ENCODE data around the gene CALCA.
"Not testable (repeated sequence)": the region's sequence is repeated elsewhere in the genome, so short reads cannot be mapped to it uniquely, and the experiment has no call there.

Gene CALCA

GRCh38 chr11:14971865-14972580, at the start of gene CALCA:
Gene CALCA (minus strand): TSS chr11:14972351. CDS start chr11:14971192, 1,159 bp downstream.
- H3K36me3 Mint-ChIP-seq (ENCODE audit: low read depth): no peaks in the 10 kb centered on the region
- no peaks in the 10 kb centered on the region for H3K9me3 Mint-ChIP-seq
- peak within 1 kb of the TSS; percentile 41 for H3K4me3 Mint-ChIP-seq
- H3K4me1 Mint-ChIP-seq (ENCODE audit: low read depth): peaks cover 26% of the 10 kb centered on the region
- no peak within 1 kb of the TSS for H3K27ac Mint-ChIP-seq
- peaks cover 91% of the 10 kb centered on the region for H3K27me3 Mint-ChIP-seq (ENCODE audit: low read depth)

GRCh38 chr11:15016200-15016599, 44.0 kb upstream of the CALCA start:
- H3K9me3 Mint-ChIP-seq: peaks cover 32% of the 10 kb centered on the region
- H3K36me3 Mint-ChIP-seq (ENCODE audit: low read depth): no peaks in the 10 kb centered on the region
- H3K4me3 Mint-ChIP-seq: no peak overlapping the region
- peaks cover 35% of the 10 kb centered on the region for H3K27me3 Mint-ChIP-seq (ENCODE audit: low read depth)
- no peak overlapping the region for H3K27ac Mint-ChIP-seq
- no peaks in the 10 kb centered on the region for H3K4me1 Mint-ChIP-seq (ENCODE audit: low read depth)

GRCh38 chr11:15011776-15012345, 39.7 kb upstream of the CALCA start:
- Mint-ChIP-seq H3K9me3 (peaks cover 17% of the 10 kb centered on the region), H3K4me1 (ENCODE audit: low read depth) (no peaks in the 10 kb centered on the region), H3K27me3 (ENCODE audit: low read depth) (peaks cover 54% of the 10 kb centered on the region), H3K36me3 (ENCODE audit: low read depth) (no peaks in the 10 kb centered on the region), H3K4me3 (no peak overlapping the region), H3K27ac (no peak overlapping the region)

- Mint-ChIP-seq H3K27me3 (ENCODE audit: low read depth) (peaks cover 54% of the 10 kb centered on the region), H3K9me3 (peaks cover 7% of the 10 kb centered on the region), H3K27ac (no peak overlapping the region), H3K4me3 (no peak overlapping the region), H3K36me3 (ENCODE audit: low read depth) (no peaks in the 10 kb centered on the region), H3K4me1 (ENCODE audit: low read depth) (no peaks in the 10 kb centered on the region)
Measured at GRCh38 chr11:15010865-15011264, 38.7 kb upstream of the CALCA start.

GRCh38 chr11:15006139-15006759, 34.1 kb upstream of the CALCA start:
- Mint-ChIP-seq H3K4me1 (ENCODE audit: low read depth) (no peaks in the 10 kb centered on the region), H3K27ac (no peak overlapping the region), H3K9me3 (no peaks in the 10 kb centered on the region), H3K4me3 (no peak overlapping the region), H3K36me3 (ENCODE audit: low read depth) (no peaks in the 10 kb centered on the region), H3K27me3 (ENCODE audit: low read depth) (peaks cover 54% of the 10 kb centered on the region)

GRCh38 chr11:14988133-14988532, 16.0 kb upstream of the CALCA start:
- H3K9me3 Mint-ChIP-seq; H3K4me3 Mint-ChIP-seq; H3K27ac Mint-ChIP-seq; H3K4me1 Mint-ChIP-seq (ENCODE audit: low read depth); H3K36me3 Mint-ChIP-seq (ENCODE audit: low read depth): not testable (repeated sequence)
- H3K27me3 Mint-ChIP-seq (ENCODE audit: low read depth): peaks cover 12% of the 10 kb centered on the region

GRCh38 chr11:14981507-14981906, 9.4 kb upstream of the CALCA start:
- H3K36me3 Mint-ChIP-seq (ENCODE audit: low read depth): no peaks in the 10 kb centered on the region
- H3K9me3 Mint-ChIP-seq: no peaks in the 10 kb centered on the region
- H3K27me3 Mint-ChIP-seq (ENCODE audit: low read depth): peaks cover 47% of the 10 kb centered on the region
- no peak overlapping the region for H3K27ac Mint-ChIP-seq
- no peaks in the 10 kb centered on the region for H3K4me1 Mint-ChIP-seq (ENCODE audit: low read depth)
- H3K4me3 Mint-ChIP-seq: no peak overlapping the region

- Mint-ChIP-seq H3K4me3 (no peak overlapping the region), H3K36me3 (ENCODE audit: low read depth) (no peaks in the 10 kb centered on the region), H3K27me3 (ENCODE audit: low read depth) (peaks cover 51% of the 10 kb centered on the region), H3K27ac (no peak overlapping the region), H3K9me3 (no peaks in the 10 kb centered on the region), H3K4me1 (ENCODE audit: low read depth) (no peaks in the 10 kb centered on the region)
Measured at GRCh38 chr11:14980854-14981253, 8.7 kb upstream of the CALCA start.

GRCh38 chr11:14977101-14977880, 5.1 kb upstream of the CALCA start:
- H3K27me3 Mint-ChIP-seq (ENCODE audit: low read depth): peaks cover 70% of the 10 kb centered on the region
- H3K9me3 Mint-ChIP-seq: no peaks in the 10 kb centered on the region
- H3K27ac Mint-ChIP-seq: no peak overlapping the region
- peaks cover 24% of the 10 kb centered on the region for H3K4me1 Mint-ChIP-seq (ENCODE audit: low read depth)
- H3K4me3 Mint-ChIP-seq: no peak overlapping the region
- no peaks in the 10 kb centered on the region for H3K36me3 Mint-ChIP-seq (ENCODE audit: low read depth)

GRCh38 chr11:14975252-14975587, 3.1 kb upstream of the CALCA start:
- H3K4me3 Mint-ChIP-seq: no peak overlapping the region
- H3K4me1 Mint-ChIP-seq (ENCODE audit: low read depth): peaks cover 26% of the 10 kb centered on the region
- peaks cover 78% of the 10 kb centered on the region for H3K27me3 Mint-ChIP-seq (ENCODE audit: low read depth)

GRCh38 chr11:14974515-14975251, 2.5 kb upstream of the CALCA start:
- no peak overlapping the region for H3K27ac Mint-ChIP-seq
- peaks cover 26% of the 10 kb centered on the region for H3K4me1 Mint-ChIP-seq (ENCODE audit: low read depth)
- H3K36me3 Mint-ChIP-seq (ENCODE audit: low read depth): no peaks in the 10 kb centered on the region
- H3K4me3 Mint-ChIP-seq: peak overlapping the region; percentile 35
- H3K9me3 Mint-ChIP-seq: no peaks in the 10 kb centered on the region
- H3K27me3 Mint-ChIP-seq (ENCODE audit: low read depth): peaks cover 83% of the 10 kb centered on the region

More at GRCh38 chr11:14975252-14975587, 3.1 kb upstream of the CALCA start:
- no peaks in the 10 kb centered on the region for H3K9me3 Mint-ChIP-seq
- no peak overlapping the region for H3K27ac Mint-ChIP-seq
- H3K36me3 Mint-ChIP-seq (ENCODE audit: low read depth): no peaks in the 10 kb centered on the region

- no peak overlapping the region for H3K27ac Mint-ChIP-seq
- H3K4me1 Mint-ChIP-seq (ENCODE audit: low read depth): peaks cover 26% of the 10 kb centered on the region
- H3K27me3 Mint-ChIP-seq (ENCODE audit: low read depth): peaks cover 87% of the 10 kb centered on the region
- H3K4me3 Mint-ChIP-seq: peak overlapping the region; percentile 41
- no peaks in the 10 kb centered on the region for H3K9me3 Mint-ChIP-seq
- no peaks in the 10 kb centered on the region for H3K36me3 Mint-ChIP-seq (ENCODE audit: low read depth)
Measured at GRCh38 chr11:14973621-14974514, 1.7 kb upstream of the CALCA start.
